ENCODE measurements around the gene GP9. TPM values are rescaled to one million over a fixed set of nuclear protein-coding genes. Genes with fewer than 3 reads are reported as not detected.

The GP9 gene
- total RNA-seq (ENCODE audit: low replicate concordance): not detected in 2 replicates

- TF ChIP-seq, protein P1, sequence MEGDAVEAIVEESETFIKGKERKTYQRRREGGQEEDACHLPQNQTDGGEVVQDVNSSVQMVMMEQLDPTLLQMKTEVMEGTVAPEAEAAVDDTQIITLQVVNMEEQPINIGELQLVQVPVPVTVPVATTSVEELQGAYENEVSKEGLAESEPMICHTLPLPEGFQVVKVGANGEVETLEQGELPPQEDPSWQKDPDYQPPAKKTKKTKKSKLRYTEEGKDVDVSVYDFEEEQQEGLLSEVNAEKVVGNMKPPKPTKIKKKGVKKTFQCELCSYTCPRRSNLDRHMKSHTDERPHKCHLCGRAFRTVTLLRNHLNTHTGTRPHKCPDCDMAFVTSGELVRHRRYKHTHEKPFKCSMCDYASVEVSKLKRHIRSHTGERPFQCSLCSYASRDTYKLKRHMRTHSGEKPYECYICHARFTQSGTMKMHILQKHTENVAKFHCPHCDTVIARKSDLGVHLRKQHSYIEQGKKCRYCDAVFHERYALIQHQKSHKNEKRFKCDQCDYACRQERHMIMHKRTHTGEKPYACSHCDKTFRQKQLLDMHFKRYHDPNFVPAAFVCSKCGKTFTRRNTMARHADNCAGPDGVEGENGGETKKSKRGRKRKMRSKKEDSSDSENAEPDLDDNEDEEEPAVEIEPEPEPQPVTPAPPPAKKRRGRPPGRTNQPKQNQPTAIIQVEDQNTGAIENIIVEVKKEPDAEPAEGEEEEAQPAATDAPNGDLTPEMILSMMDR (IDR thresholded peaks at IDR 0.05; ENCODE audit: insufficient read depth, low read length): no peak
- no peak for DNase-seq (ENCODE audit: low read depth)
- H3K4me3 ChIP-seq (ENCODE audit: low read depth, low read length): no peak within 1 kb of the TSS
Measured at GRCh38 chr3:129060276-129061022, at the start of gene GP9. GP9 (plus strand) TSS chr3:129060779; CDS start chr3:129061740, 961 bp downstream.

DNA sequence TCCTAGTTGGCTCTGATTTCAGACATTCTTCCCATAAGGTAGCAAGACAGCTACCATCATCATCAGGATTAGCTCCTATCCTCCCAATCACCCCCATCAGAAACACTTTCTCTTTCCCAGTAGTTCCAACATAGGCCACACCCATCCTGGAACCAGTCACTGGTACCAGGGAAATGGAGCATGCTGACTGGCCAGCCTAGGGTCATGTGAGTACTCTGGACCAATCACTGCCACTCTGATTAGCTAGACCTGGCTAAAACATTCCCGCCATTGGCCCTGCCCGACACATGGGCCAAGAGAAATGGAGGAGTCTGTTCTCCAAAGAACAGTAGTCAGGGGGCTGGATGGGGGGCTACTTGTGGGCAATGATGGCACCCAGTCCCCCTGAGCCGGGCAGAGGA is 47.1 kb upstream of the GP9 start:
- DNase-seq (ENCODE audit: low read depth): no peak
- H3K4me3 ChIP-seq (ENCODE audit: low read depth, low read length): no peak overlapping the region
- TF ChIP-seq, protein P1 (IDR thresholded peaks at IDR 0.05; ENCODE audit: insufficient read depth, low read length): no peak

- TF ChIP-seq, protein P1 (IDR thresholded peaks at IDR 0.05; ENCODE audit: insufficient read depth, low read length): no peak
- H3K4me3 ChIP-seq (ENCODE audit: low read depth, low read length): no peak overlapping the region
- DNase-seq (ENCODE audit: low read depth): no peak
Measured at GRCh38 chr3:129014148-129014547, 46.4 kb upstream of the GP9 start.

GRCh38 chr3:129014793-129015345 is 45.7 kb upstream of the GP9 start:
- H3K4me3 ChIP-seq (ENCODE audit: low read depth, low read length): no peak overlapping the region
- no peak for DNase-seq (ENCODE audit: low read depth)
- TF ChIP-seq, protein P1 (IDR thresholded peaks at IDR 0.05; ENCODE audit: insufficient read depth, low read length): no peak

DNA sequence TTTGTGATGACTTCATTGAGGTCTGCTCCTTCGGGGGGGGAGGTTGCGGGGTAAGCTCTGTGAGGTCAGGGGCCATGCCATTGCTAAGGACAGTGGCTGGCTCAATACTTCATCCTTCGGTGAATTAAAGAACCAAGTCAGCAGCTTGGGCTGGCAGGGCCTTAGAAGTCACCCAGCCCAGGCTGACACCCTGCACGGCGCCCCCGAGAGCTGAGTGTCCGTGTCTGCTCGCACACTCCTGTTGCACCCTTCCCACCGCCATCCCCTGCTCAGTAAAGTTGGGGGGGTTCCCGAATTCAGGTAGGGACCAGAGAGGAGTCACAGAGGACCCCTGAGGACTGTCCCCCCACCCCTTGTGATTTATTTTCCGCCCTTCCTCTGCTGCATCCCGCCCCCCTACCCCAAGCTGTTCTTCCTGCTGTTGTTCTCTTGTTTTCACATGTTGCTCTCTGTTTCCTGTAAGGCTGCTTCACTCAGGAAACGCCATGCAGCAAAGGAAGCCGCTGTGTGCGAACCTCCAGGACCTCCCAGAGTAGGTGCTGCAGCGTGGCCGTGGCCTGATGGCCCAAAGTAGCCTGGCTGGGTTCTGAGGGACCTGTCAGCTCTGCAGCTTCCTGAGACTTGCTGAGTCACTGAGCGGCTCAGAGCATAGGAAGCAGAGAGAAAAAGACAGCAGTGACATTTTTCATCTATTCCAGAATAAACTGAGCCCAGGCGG is 45.0 kb upstream of the GP9 start:
- TF ChIP-seq, protein P1 (IDR thresholded peaks at IDR 0.05; ENCODE audit: insufficient read depth, low read length): no peak
- DNase-seq (ENCODE audit: low read depth): no peak
- no peak overlapping the region for H3K4me3 ChIP-seq (ENCODE audit: low read depth, low read length)

DNA sequence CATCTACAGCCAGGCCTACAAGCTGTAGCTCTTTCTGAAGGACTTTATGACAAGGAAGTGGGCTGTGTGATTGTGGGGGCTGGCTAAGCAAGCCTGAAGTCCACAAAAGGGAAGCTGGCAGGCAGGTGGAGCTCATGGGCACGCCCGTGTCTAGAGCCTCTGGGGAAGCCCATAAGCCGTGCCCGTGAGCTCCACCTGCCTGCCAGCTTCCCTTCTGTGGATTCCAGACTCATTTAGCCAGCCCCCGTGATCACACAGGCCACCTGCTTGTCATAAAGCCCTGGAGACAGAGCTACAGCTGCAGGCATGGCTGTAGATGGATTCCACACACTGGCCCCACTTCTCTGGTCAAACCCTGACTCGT is 44.2 kb upstream of the GP9 start:
- no peak for DNase-seq (ENCODE audit: low read depth)
- TF ChIP-seq, protein P1 (IDR thresholded peaks at IDR 0.05; ENCODE audit: insufficient read depth, low read length): no peak
- no peak overlapping the region for H3K4me3 ChIP-seq (ENCODE audit: low read depth, low read length)

All from fibroblast of the aortic adventitia (primary cell).